ENCODE data around the gene BTBD16. TPM values are rescaled to one million over a fixed set of nuclear protein-coding genes. Genes with fewer than 3 reads are reported as not detected.
A peak's percentile ranks its signal among the peaks of the same experiment; 100 is the strongest.

Gene BTBD16
- total RNA-seq, 1 experiment from 2014 or later: 0.35 TPM

DNA sequence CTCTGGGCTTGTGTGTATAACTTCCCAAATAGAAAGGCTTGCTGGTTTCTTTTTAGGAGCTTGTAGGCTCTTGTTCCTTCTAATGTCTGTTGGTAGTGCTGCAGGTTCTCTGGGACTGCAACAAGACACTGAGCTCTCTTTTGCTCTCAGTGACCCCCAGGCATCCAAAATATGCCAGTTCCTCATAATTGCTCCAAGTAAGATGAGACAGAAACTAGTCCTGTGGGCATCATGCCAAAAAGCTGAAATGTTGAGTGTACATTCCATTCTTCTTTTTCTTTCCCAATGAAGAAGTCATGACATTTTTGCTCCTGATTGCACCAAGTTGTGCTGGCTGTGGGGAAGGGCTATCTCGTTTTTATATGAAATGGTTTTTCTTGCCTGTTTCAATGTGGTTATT, 7.1 kb upstream of the BTBD16 start:
- no TSS peak for BruUV-seq (replicated peaks)
- H3K9me3 Mint-ChIP-seq (ENCODE audit: low read depth, unreplicated experiment): no peaks in the 10 kb centered on the region
- H3K4me3 Mint-ChIP-seq (ENCODE audit: low read depth, unreplicated experiment): no peak overlapping the region
- intact Hi-C loops (cut with micrococcal nuclease; ENCODE audit: unreplicated experiment): loop anchor here (10.0 kb wide), 1 partner anchor 119 kb away; no protein-coding TSS in a partner anchor
- no peak overlapping the region for H3K27ac Mint-ChIP-seq (ENCODE audit: unreplicated experiment)
- peaks cover 42% of the 10 kb centered on the region for H3K4me1 Mint-ChIP-seq (ENCODE audit: low read depth, unreplicated experiment)
- H3K27me3 Mint-ChIP-seq (ENCODE audit: unreplicated experiment): no peaks in the 10 kb centered on the region
- TF ChIP-seq, protein P1, sequence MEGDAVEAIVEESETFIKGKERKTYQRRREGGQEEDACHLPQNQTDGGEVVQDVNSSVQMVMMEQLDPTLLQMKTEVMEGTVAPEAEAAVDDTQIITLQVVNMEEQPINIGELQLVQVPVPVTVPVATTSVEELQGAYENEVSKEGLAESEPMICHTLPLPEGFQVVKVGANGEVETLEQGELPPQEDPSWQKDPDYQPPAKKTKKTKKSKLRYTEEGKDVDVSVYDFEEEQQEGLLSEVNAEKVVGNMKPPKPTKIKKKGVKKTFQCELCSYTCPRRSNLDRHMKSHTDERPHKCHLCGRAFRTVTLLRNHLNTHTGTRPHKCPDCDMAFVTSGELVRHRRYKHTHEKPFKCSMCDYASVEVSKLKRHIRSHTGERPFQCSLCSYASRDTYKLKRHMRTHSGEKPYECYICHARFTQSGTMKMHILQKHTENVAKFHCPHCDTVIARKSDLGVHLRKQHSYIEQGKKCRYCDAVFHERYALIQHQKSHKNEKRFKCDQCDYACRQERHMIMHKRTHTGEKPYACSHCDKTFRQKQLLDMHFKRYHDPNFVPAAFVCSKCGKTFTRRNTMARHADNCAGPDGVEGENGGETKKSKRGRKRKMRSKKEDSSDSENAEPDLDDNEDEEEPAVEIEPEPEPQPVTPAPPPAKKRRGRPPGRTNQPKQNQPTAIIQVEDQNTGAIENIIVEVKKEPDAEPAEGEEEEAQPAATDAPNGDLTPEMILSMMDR (IDR thresholded peaks at IDR 0.05; ENCODE audit: unreplicated experiment): no peak
- CTCF ChIA-PET: interaction anchor here (0.6 to 0.7 kb wide), 2 partner anchors 75 to 650 kb away, joined by 4 read pairs; no protein-coding TSS in a partner anchor
- H3K36me3 Mint-ChIP-seq (ENCODE audit: insufficient read depth, unreplicated experiment): peaks cover 9% of the 10 kb centered on the region
- peak; percentile 10 for DNase-seq

DNA sequence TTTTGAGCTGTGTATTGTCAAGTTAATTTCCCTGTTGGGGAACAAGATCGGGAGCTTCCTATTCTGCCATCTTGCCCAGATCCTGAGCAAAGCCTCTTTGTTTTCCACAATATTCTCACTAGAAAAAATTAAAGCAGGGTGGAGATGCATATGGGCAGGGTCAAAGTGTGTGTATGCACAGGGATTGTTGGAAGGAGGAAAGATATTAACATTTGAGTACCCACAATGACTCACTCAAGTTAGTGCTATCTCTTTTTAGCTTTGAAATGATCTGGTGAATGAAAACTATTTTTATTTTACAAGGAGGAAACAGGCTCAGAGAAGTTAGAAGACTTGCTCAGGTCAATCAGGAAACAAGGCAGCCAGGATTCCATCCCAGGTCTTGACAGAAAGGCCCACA, 6.7 kb upstream of the BTBD16 start:
- H3K27ac Mint-ChIP-seq (ENCODE audit: unreplicated experiment): no peak overlapping the region
- peaks cover 42% of the 10 kb centered on the region for H3K4me1 Mint-ChIP-seq (ENCODE audit: low read depth, unreplicated experiment)
- no peaks in the 10 kb centered on the region for H3K9me3 Mint-ChIP-seq (ENCODE audit: low read depth, unreplicated experiment)
- DNase-seq: no peak
- no peaks in the 10 kb centered on the region for H3K27me3 Mint-ChIP-seq (ENCODE audit: unreplicated experiment)
- H3K36me3 Mint-ChIP-seq (ENCODE audit: insufficient read depth, unreplicated experiment): peaks cover 6% of the 10 kb centered on the region
- CTCF ChIA-PET: interaction anchor here (0.6 kb wide), 1 partner anchor 650 kb away, joined by 4 read pairs; no protein-coding TSS in a partner anchor
- TF ChIP-seq, protein P1 (IDR thresholded peaks at IDR 0.05; ENCODE audit: unreplicated experiment): no peak
- no peak overlapping the region for H3K4me3 Mint-ChIP-seq (ENCODE audit: low read depth, unreplicated experiment)
- no TSS peak for BruUV-seq (replicated peaks)
- intact Hi-C loops (cut with micrococcal nuclease; ENCODE audit: unreplicated experiment): loop anchor here (10.0 kb wide), 1 partner anchor 120 kb away; no protein-coding TSS in a partner anchor

DNA sequence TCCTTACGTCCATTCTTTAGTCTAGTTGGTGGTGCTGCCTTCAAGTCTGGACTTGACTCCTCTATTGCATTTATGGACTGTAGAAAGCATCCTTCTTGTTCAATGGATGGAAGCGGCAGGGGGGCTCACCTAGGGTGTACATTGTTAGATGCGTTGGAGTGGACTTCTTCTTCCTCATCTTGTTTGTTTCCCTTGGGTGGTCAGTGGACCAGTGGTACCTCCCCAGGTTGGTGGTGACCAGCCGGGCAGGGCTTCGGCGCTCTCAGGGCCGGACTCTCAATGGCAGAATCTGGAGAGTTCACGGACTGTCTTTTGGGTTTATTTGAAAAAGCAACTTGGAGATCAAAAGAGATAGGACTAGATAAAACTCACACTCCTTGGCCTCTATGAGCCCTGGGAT, 6.2 kb upstream of the BTBD16 start:
- Mint-ChIP-seq H3K27ac (ENCODE audit: unreplicated experiment) (no peak overlapping the region), H3K36me3 (ENCODE audit: insufficient read depth, unreplicated experiment) (peaks cover 6% of the 10 kb centered on the region), H3K4me1 (ENCODE audit: low read depth, unreplicated experiment) (peaks cover 42% of the 10 kb centered on the region), H3K9me3 (ENCODE audit: low read depth, unreplicated experiment) (no peaks in the 10 kb centered on the region), H3K27me3 (ENCODE audit: unreplicated experiment) (no peaks in the 10 kb centered on the region), H3K4me3 (ENCODE audit: low read depth, unreplicated experiment) (no peak overlapping the region)
- CTCF ChIA-PET: no interaction called here
- intact Hi-C loops (cut with micrococcal nuclease; ENCODE audit: unreplicated experiment): loop anchor here (10.0 kb wide), 1 partner anchor 120 kb away; no protein-coding TSS in a partner anchor
- no TSS peak for BruUV-seq (replicated peaks)
- TF ChIP-seq, protein P1 (IDR thresholded peaks at IDR 0.05; ENCODE audit: unreplicated experiment): no peak
- DNase-seq: no peak

DNA sequence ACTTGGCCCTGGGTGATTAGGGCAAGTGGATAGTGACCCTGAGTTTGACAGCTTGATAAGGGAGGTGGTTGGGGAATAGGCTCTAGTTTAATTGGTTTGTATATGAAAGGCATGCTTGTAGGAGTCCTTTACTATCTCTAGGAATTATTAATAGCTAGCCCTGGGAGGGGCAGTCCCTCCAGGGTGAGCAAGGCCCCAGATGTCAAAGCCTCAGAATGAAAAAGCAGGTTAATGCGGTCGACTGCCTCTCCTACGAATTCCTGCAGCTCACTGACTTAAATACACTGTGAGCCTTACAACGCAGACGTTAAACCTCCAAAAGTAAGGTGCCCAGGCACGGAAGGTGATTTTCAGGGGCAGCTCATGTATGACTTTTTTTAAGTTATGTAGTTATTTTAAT, 5.2 kb upstream of the BTBD16 start:
- intact Hi-C loops (cut with micrococcal nuclease; ENCODE audit: unreplicated experiment): loop anchor here (10.0 kb wide), 1 partner anchor 121 kb away; no protein-coding TSS in a partner anchor
- Mint-ChIP-seq H3K27ac (ENCODE audit: unreplicated experiment) (no peak overlapping the region), H3K4me3 (ENCODE audit: low read depth, unreplicated experiment) (no peak overlapping the region), H3K27me3 (ENCODE audit: unreplicated experiment) (no peaks in the 10 kb centered on the region), H3K9me3 (ENCODE audit: low read depth, unreplicated experiment) (no peaks in the 10 kb centered on the region), H3K4me1 (ENCODE audit: low read depth, unreplicated experiment) (peaks cover 42% of the 10 kb centered on the region), H3K36me3 (ENCODE audit: insufficient read depth, unreplicated experiment) (peaks cover 6% of the 10 kb centered on the region)
- CTCF ChIA-PET: no interaction called here
- no peak for DNase-seq
- BruUV-seq (replicated peaks): no TSS peak
- TF ChIP-seq, protein P1 (IDR thresholded peaks at IDR 0.05; ENCODE audit: unreplicated experiment): no peak

Measured in Calu3 (cell line).